Adrenal gland (tissue), 5 donors: Measurements from ENCODE around the gene WFDC12.

Source experiments
- CTCF ChIP-seq, 6 experiments: fragments of 450-650 bp in 4 of 6; fragments of 200-600 bp in 2 of 6; sonication (generic) in 1 of 6; IDR thresholded peaks; 1 replicate in 5 of 6; 2 replicates in 1 of 6; pipeline versions ENCODE4 v1.5.1 to v1.8.0; 2016 to 2021; ENCODE audit warnings: antibody characterized with exemption in 6 of 6, mild to moderate bottlenecking in 2 of 6, moderate library complexity in 1 of 6
- POLR2A ChIP-seq, 2 donors: fragments of 450-650 bp; IDR thresholded peaks; one replicate each; pipeline ENCODE4 v1.6.1; 2017; ENCODE audit warnings: antibody characterized with exemption in 2 of 2, mild to moderate bottlenecking in 2 of 2, moderate library complexity in 1 of 2
- donor health status: DM: no; HTN: no; CAD: no.

DNA sequence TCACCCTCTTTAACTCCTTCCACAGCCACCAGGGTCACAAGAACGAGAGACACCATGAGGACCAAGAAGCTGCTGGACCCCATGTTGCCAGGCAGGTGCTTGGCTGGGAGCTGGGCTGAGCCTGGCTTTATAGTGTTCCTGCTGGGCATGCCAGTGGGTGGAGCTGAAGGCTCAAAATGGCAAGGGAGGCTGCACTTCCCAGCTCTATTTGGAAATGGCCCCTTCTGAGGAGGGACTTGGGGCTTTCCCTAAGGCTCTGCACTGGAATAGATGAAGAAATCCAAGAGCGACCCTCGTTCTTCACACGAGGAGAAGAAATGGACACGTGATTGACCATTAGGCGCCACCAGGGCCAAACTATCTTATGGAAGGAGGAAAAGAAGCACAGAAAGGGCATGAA, at the start of gene WFDC12:
- no peak for TF ChIP-seq CTCF (IDR thresholded peaks at IDR 0.05)
- TF ChIP-seq POLR2A (IDR thresholded peaks at IDR 0.05) = no peak
